NOMO-1 (cell line): ENCODE measurements around the gene PTPN7.
A peak's percentile ranks its signal among the peaks of the same experiment; 100 is the strongest.
"Not testable (repeated sequence)": the region's sequence is repeated elsewhere in the genome, so short reads cannot be mapped to it uniquely, and the experiment has no call there.

Source experiments
- DNase-seq, 2 experiments: peaks; one replicate each; lab custom pipeline; 2025; ENCODE audit not compliant: unreplicated experiment in 2 of 2; lab: John Stamatoyannopoulos, UW

PTPN7 gene

DNA sequence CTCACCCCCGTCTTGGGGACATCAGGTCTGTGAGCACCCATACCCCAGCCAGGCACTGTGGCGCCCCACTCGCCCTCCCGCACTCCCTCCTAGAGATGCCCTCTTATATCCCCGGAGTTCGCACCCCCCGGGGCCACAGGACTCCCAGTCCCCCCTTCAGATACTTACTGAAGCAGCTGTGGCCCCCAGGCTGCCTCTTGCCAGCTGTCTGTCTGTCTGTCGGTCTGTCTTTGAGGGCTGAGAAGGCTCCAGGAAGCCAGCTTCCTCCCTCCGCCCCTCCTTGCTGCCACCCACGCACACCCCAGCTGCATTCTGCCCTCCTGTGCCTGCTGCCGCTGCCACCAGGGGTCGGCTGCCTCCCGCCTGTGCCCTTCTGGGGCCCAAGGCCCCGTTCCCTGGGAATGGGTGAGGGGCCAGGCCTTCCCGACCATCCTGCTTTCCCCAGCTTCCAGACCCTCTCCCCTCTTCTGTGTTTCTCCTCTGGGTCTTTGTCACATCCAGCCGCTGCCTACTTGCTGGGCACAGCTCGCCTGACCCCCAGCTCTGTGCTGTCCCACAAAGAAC, at the start of gene PTPN7:
TSS of gene PTPN7 (minus strand) at position 226 of the 564 bp plus-strand sequence. CDS start 1,200 bp downstream, outside the sequence.
- peak; percentile 81 to 88 for DNase-seq

- DNase-seq, result no peak
Measured at GRCh38 chr1:202208351-202208857, 48.0 kb upstream of the PTPN7 start.

DNA sequence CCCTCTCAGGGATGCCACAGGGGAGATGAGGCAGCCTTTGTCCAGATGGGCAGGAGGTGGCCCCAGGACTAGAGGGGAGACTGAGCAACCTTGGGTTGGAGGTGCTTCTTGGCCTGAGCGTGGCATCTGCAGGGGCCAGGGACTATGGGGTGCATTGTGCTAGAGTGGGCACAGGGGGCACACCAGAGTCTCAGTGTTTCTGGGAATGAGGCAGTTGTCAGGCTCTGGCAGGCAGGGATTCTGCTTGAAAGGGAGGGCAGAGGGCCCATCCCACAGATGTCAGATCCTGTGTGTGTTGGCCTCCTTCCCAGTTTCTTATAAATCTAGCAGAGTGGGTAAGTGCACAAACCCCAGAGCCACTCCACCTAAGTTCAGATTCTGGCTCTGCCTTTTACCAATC, 46.9 kb upstream of the PTPN7 start:
- no peak for DNase-seq

DNA sequence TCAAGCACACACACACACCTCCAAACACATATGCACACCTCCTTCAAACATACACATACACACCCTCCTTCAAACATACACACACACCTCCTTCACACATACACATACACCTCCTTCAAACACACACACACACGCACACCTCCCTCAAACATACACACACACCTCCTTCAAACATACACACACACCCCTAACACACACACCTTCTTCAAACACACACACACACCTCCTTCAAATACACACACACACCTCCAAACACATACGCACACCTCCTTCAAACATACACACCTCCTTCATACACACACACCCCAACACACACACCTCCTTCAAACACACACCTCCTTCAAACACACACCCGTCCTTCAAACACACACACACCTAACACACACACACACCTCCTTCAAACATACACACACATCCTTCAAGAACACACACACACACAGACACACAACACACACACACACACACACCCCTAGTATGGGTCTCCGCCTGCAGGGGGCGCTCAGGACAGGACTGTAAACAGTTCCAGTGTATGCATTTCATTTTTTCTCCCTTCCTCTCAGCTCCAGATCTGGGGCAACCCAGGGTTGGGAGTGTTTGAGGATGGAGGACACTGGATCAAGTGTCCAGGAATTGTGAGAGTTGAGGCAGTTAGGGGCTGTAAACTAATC, 45.3 kb upstream of the PTPN7 start:
- DNase-seq, result no peak

- no peak for DNase-seq
Measured at GRCh38 chr1:202204065-202204464, 43.7 kb upstream of the PTPN7 start.

DNA sequence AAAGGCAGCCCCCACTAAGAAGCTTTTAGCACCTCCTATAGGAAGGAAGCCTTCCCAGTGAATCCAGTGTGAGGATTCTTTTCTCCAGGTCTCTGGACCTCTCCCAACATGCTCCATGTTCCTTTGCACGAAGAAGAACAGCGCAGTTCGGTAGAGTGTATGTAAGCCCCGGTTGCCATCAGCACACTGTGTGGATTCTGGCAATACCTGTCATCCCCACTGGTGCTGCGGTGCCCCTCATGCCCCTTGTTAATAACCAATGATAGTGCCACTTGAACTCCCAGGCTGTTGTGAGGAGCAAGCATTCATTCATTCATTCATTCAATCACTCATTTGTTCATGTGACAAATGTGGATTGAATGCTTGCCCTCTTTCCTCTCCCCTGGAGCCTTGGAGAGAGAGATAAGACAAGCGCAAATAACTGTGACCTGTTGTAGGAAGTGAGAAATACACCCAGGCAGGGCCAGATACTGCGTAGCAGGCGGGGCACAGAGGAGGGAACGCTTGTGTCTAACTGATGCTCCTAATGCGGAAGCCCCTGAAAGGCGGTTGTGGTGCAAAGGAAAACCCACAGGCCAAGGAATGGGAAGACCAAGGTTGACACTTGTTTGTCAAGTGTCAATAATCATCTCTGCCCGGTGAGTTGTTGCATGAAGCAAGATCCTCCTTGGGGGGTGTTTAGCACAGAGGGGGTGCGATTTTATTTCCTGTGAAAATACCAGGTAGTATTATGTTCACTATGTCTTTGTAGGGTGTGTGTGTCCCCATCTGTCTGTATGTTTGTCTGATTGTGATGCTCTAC, 43.0 kb upstream of the PTPN7 start:
- DNase-seq, result peak; percentile 27 to 61

DNA sequence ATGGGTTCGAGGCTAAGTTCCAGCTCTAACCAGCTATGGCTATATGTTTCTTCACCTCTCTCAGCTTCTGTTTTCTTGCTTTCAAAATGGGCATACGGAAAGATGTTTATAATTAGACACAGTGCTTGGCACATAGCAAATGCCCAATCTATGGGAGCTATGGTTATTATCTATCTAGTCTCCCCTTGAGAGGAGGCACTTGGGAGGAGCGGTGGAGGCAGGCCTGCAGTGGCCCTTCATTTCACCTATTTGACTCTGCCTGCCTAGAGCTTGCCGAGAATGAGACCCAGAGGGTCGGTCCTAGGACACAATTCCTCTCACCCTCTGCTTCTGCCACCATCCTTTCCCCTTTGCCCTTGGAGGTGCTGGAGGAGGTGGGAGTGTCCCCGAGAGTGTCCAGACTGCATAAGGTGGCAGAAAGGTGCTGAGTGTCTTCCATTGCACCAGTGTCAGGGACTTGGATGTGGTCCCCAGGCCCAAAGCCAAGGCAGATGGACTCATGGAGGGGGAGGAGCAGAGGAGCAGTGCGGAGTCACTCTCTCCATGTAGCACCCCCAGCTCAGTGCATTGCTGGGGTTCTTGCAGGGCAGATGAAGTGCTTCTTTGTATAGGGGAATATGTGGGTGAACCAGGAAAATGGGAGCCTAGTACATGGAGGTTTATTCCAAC, 42.2 kb upstream of the PTPN7 start:
- DNase-seq, result no peak

DNA sequence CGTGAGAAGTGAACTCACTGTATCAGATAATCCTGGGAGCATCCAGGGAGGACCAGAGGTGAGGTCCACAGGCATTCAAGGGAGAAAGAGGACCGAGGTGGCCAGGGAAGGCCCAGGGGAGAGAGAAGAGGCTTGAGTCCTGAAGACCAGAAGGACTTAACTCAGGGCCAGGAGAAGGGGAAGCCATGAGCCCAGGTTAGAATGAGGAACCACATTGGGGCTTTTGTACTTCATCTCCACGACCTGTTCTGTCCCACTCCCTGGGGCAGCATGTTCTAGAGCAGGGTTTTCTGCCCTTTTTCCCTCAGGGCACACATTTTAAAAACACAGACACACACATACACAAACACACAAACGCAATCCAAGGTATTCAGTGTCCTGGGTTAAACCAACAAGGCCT, 41.6 kb upstream of the PTPN7 start:
- DNase-seq, result no peak

DNA sequence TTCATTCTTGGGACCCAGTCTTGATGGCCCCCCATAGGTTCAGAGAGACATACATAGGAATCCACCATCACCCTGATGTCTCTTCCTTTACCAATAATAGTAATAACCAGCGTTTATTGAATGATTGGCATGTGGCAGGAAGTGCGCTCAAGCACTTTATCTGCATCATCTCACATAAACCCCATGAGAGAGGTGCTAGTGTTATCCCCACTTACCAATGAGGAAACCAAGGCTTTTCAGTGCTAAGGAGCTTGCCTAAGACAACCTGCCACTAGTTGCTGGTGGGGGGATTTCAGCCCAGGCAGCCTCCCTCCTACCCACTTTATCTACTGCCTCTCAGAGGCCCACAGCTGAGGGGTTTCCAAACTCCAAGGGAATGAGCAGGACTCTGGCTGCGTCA, 40.9 kb upstream of the PTPN7 start:
- no peak for DNase-seq

- DNase-seq, result no peak
Measured at GRCh38 chr1:202200669-202201068, 40.3 kb upstream of the PTPN7 start.

GRCh38 chr1:202200112-202200548, 39.7 kb upstream of the PTPN7 start:
- no peak for DNase-seq

GRCh38 chr1:202199040-202199889, 38.9 kb upstream of the PTPN7 start:
- no peak for DNase-seq

DNA sequence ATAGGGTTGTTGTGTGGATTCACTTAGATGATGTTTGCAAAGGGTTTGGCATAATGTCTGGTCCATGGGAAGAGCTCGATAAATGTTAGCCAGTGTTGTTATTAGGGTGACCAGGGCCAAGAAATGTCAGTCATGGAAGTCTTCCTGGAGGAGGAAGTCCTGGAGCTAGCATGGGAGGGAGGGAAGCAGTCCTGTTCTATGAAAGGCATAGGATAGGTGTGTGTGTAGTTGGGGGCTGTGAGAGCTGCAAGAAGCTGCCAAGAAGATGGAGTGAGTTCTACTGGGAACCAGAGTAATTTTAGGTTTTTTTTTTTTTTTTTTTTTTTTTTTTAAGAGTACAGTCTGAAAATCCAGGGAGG, 37.9 kb upstream of the PTPN7 start:
- DNase-seq, result no peak

DNA sequence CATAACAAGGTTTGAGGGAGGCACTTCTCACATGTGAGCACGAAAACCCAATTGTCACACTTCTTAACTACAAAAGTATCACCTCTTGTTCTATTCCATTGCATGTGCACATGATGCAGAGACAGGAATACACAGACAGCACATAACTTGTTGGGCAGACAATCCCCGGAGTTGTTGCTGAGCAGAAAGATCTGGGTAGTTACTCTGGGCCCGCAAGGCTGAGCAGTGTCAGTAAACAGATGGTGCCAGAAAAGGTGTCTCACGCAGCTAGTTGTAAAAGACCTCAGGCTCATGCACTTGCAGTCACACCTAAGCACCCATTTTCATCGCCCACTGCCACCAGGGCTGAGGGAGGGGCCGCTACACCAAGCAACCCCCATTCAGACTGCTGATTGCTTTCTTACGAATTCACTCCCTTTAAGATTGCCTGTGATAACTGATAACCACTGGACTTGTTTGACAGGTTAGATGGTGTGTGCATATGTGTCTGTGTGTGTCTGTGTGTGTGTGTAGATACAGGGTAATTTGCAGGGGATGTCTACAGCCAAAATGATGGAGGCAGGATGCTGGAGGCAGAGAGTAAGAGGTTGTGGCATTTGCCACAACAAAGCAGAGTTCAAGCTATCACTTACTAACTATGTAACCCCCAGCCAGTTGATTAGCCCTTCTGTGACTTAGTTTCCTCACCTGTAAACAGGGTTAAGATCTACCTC, 37.4 kb upstream of the PTPN7 start:
- no peak for DNase-seq

GRCh38 chr1:202194328-202194648, 33.9 kb upstream of the PTPN7 start:
- DNase-seq, result no peak

DNA sequence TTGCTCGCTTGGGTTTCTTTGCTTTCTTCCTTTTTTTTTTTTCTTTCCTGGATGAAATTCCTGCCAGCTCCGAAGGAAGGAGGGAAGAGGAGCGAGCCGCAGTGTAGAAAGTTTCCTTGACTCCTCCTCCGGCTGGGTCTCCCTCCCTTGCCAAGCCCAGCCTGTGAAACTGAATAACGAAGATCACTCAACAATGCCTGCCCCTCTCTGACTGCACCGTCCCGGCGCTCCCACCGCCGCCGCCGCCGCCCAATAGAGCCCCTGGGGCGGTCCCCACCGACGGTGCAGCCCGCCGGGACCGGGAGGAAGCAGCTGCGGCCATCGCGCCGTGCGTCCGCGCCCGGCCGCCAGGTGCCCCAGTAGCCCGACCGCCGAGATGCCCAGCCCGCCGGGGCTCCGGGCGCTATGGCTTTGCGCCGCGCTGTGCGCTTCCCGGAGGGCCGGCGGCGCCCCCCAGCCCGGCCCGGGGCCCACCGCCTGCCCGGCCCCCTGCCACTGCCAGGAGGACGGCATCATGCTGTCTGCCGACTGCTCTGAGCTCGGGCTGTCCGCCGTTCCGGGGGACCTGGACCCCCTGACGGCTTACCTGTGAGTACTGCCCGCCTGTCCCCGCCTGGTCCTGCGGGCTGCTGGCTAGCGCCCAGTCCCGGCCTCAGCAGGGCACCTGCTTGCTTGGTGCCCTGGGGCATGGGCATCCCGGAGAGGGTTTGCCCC, 33.4 kb upstream of the PTPN7 start, which contains the start of gene LGR6:
TSS of gene LGR6 (plus strand) at position 186 of the 714 bp plus-strand sequence. CDS start at position 377, 191 bp downstream.
- DNase-seq, result no peak

GRCh38 chr1:202192770-202193613, 32.6 kb upstream of the PTPN7 start:
- DNase-seq, result peak; percentile 27 to 50

- not testable (repeated sequence) for DNase-seq
Measured at GRCh38 chr1:202191391-202191790, 31.0 kb upstream of the PTPN7 start.
